Lower leg skin (tissue), 3 donors: ENCODE measurements around the gene PIAS2.

Experiments used
- CTCF ChIP-seq, 3 donors: fragments of 450-650 bp; IDR thresholded peaks; one replicate each; pipeline ENCODE4 v1.5.1; 2016; ENCODE audit warnings: antibody characterized with exemption in 3 of 3, mild to moderate bottlenecking in 3 of 3, moderate library complexity in 2 of 3
- POLR2A ChIP-seq, 2 donors: fragments of 450-650 bp; IDR thresholded peaks; one replicate each; pipeline ENCODE4 v1.6.1; 2016 to 2017; ENCODE audit warnings: antibody characterized with exemption in 2 of 2, mild to moderate bottlenecking in 1 of 2, moderate library complexity in 1 of 2

GRCh38 chr18:46886893-46887292 lies 30.4 kb downstream of the PIAS2 start:
- TF ChIP-seq CTCF (IDR thresholded peaks at IDR 0.05) (no peak), POLR2A (IDR thresholded peaks at IDR 0.05) (no peak)
